Fibroblast of gingiva (primary cell): ENCODE measurements around the gene C8G.

Experiments used
- DNase-seq: peaks from one replicate; pipeline ENCODE4 v3.0.0-alpha.2; 2011; ENCODE audit warnings: low read depth

Gene C8G

GRCh38 chr9:136941231-136942111 is 3.6 kb upstream of the C8G start:
- no peak for DNase-seq

- no peak for DNase-seq
Measured at GRCh38 chr9:136942112-136942880, 2.7 kb upstream of the C8G start.

GRCh38 chr9:136942881-136943230 is 2.2 kb upstream of the C8G start:
- DNase-seq = no peak

- DNase-seq = no peak
Measured at GRCh38 chr9:136943291-136944211, 1.5 kb upstream of the C8G start.

- peak; percentile 68 for DNase-seq
Measured at GRCh38 chr9:136944212-136944518, 878 bp upstream of the C8G start.

- DNase-seq = no peak
Measured at GRCh38 chr9:136945333-136946227, 537 bp downstream of the C8G start.

GRCh38 chr9:136946228-136947027 is 1.4 kb downstream of the C8G start:
- no peak for DNase-seq

- DNase-seq = no peak
Measured at GRCh38 chr9:136947028-136947891, 2.2 kb downstream of the C8G start.

GRCh38 chr9:136947955-136948510 is 3.0 kb downstream of the C8G start:
- DNase-seq = peak; percentile 24

GRCh38 chr9:136949239-136949816 is 4.3 kb downstream of the C8G start:
- DNase-seq = no peak

- peak; percentile 52 for DNase-seq
Measured at GRCh38 chr9:136949817-136950655, 5.0 kb downstream of the C8G start.

- no peak for DNase-seq
Measured at GRCh38 chr9:136950656-136951276, 5.7 kb downstream of the C8G start.

GRCh38 chr9:136951541-136952320 is 6.7 kb downstream of the C8G start, which contains the start of gene LCN12:
LCN12 (plus strand) TSS chr9:136952273; CDS start chr9:136952328, 55 bp downstream.
- no peak for DNase-seq

- DNase-seq = no peak
Measured at GRCh38 chr9:136952321-136952850, 7.3 kb downstream of the C8G start.

- no peak for DNase-seq
Measured at GRCh38 chr9:136952876-136953770, 8.1 kb downstream of the C8G start.
